HepG2 (cell line): Measurements from ENCODE around the gene ARFGAP2. TPM values are rescaled to one million over a fixed set of nuclear protein-coding genes. Genes with fewer than 3 reads are reported as not detected.

Experiments
- MAF1 ChIP-seq: sonication (generic); formaldehyde crosslinking; IDR thresholded peaks from 2 replicates; pipeline ENCODE4 v1.5.0; 2020; ENCODE audit warnings: missing genetic modification reagents, borderline replicate concordance
- POGZ ChIP-seq: sonication (generic); formaldehyde crosslinking; IDR thresholded peaks from 2 replicates; pipeline ENCODE4 v1.4.0; 2020; ENCODE audit warnings: mild to moderate bottlenecking, missing genetic modification reagents
- PREB ChIP-seq: sonication (generic); formaldehyde crosslinking; IDR thresholded peaks from 2 replicates; pipeline ENCODE4 v1.4.0; 2020; ENCODE audit warnings: missing genetic modification reagents
- RARA ChIP-seq: IDR thresholded peaks from 2 replicates; pipeline ENCODE4 v1.6.1; 2016; ENCODE audit warnings: missing genetic modification reagents, missing compliant biosample characterization
- RNF219 ChIP-seq: sonication (generic); formaldehyde crosslinking; IDR thresholded peaks from 2 replicates; pipeline ENCODE4 v1.5.0; 2020; ENCODE audit warnings: mild to moderate bottlenecking, missing genetic modification reagents
- SIN3A ChIP-seq: IDR thresholded peaks from 2 replicates; pipeline ENCODE4 v1.6.1; 2011; ENCODE audit warnings: low read depth, mild to moderate bottlenecking, control low read depth, low read length, borderline replicate concordance
- SNAPC2 ChIP-seq: sonication (generic); formaldehyde crosslinking; IDR thresholded peaks from 2 replicates; pipeline ENCODE4 v1.8.1; 2022; ENCODE audit warnings: mild to moderate bottlenecking, missing genetic modification reagents
- STAT5B ChIP-seq: sonication (generic); formaldehyde crosslinking; IDR thresholded peaks from 2 replicates; pipeline ENCODE4 v1.4.0; 2020; ENCODE audit warnings: missing genetic modification reagents
- TFE3 ChIP-seq: IDR thresholded peaks from 2 replicates; pipeline ENCODE4 v1.6.1; 2016
- ZBTB21 ChIP-seq: sonication (generic); formaldehyde crosslinking; IDR thresholded peaks from 2 replicates; pipeline ENCODE4 v1.4.0; 2020; ENCODE audit warnings: missing genetic modification reagents
- ZFP62 ChIP-seq: sonication (generic); formaldehyde crosslinking; IDR thresholded peaks from 2 replicates; pipeline ENCODE4 v1.4.0; 2020; ENCODE audit warnings: missing genetic modification reagents
- ZNF124 ChIP-seq: sonication (generic); formaldehyde crosslinking; IDR thresholded peaks from 2 replicates; pipeline ENCODE4 v1.4.0; 2020; ENCODE audit warnings: missing genetic modification reagents
- ZNF782 ChIP-seq: sonication (generic); formaldehyde crosslinking; IDR thresholded peaks from 2 replicates; pipeline ENCODE4 v1.4.0; 2020; ENCODE audit warnings: missing genetic modification reagents, mild to moderate bottlenecking, borderline replicate concordance
- polyA plus RNA-seq, 8 experiments: library from polyadenylated mRNA; depleted of rRNA in 3 of 8; stranded (reverse) in 7 of 8; unstranded in 1 of 8; fragments of >200 nt; fragmentation: Illumina TruSeq in 4 of 8; extraction: Trizol in 4 of 8; gene quantifications; 2 replicates each; pipeline versions ENCODE4 v1.2.1 to v1.2.3, GENCODE V29; 2011 to 2016; ENCODE audit warnings: low read depth in 4 of 8, missing spikeins in 1 of 8, mixed read lengths in 1 of 8; ENCODE audit not compliant: insufficient read depth in 1 of 8
- total RNA-seq, 5 experiments: library from RNA; depleted of rRNA; stranded (reverse); fragments of >200 nt; fragmentation: Illumina TruSeq; extraction: Trizol; gene quantifications; 2 replicates each; pipeline ENCODE4 v1.2.3, GENCODE V29; 2016; ENCODE audit warnings: low read depth in 1 of 5
- TF ChIP-seq, protein P1 (sequence below), 2 experiments: fragments of 450-650 bp in 1 of 2; sonication (generic) in 1 of 2; formaldehyde crosslinking; IDR thresholded peaks; 2 replicates each; pipeline versions ENCODE4 v1.5.0 to v1.8.0; 2020 to 2022; ENCODE audit warnings: mild to moderate bottlenecking in 1 of 2, missing genetic modification reagents in 1 of 2
- TF ChIP-seq, protein P2 (sequence below): sonication (generic); formaldehyde crosslinking; IDR thresholded peaks from 2 replicates; pipeline ENCODE4 v1.5.1; 2020; ENCODE audit warnings: missing genetic modification reagents, mild to moderate bottlenecking, borderline replicate concordance

ARFGAP2 gene
- total and polyA plus RNA-seq, 2 of the 13 experiments (the other 11 are each of a cell fraction or from before 2014, with no cell fraction given) = 32.3 to 75.3 TPM

GRCh38 chr11:47189100-47189834 is 12.6 kb upstream of the ARFGAP2 start (continued):
- TF ChIP-seq, protein P1, sequence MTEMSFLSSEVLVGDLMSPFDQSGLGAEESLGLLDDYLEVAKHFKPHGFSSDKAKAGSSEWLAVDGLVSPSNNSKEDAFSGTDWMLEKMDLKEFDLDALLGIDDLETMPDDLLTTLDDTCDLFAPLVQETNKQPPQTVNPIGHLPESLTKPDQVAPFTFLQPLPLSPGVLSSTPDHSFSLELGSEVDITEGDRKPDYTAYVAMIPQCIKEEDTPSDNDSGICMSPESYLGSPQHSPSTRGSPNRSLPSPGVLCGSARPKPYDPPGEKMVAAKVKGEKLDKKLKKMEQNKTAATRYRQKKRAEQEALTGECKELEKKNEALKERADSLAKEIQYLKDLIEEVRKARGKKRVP (CRISPR knock-in tag; IDR thresholded peaks at IDR 0.05) = peak in 1 of 2 experiments; percentile 95; a peak in 2 of 4 replicates
- TF ChIP-seq POGZ (CRISPR knock-in tag) (peak; percentile 61; the same call in 1 of the 2 replicates), ZBTB21 (peak; percentile 56; the same call in 1 of the 2 replicates), SIN3A (peak; percentile 58; the same call in 1 of the 2 replicates), PREB (CRISPR knock-in tag) (no peak), MAF1 (CRISPR knock-in tag) (no peak), ZFP62 (no peak), STAT5B (CRISPR knock-in tag) (no peak), RNF219 (0 out of 2 replicates have a peak, but pooled peaks have one; percentile 18), RARA (peak; percentile 93), ZNF124 (CRISPR knock-in tag) (peak; percentile 26; the same call in 1 of the 2 replicates), SNAPC2 (CRISPR knock-in tag) (0 out of 2 replicates have a peak, but pooled peaks have one; percentile 20), ZNF782 (CRISPR knock-in tag) (no peak), TFE3 (CRISPR knock-in tag) (peak; percentile 85)
- TF ChIP-seq, protein P2, sequence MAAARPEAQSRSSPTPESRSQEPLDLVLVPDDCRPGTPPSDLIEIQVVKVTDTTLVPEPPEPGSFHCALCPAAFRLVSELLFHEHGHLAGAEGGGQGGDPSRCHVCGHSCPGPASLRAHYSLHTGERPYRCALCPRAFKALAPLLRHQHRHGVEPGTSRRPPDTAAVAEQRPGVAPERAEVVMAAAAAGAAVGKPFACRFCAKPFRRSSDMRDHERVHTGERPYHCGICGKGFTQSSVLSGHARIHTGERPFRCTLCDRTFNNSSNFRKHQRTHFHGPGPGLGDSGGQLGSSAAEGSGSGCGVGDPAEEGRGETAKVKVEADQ = peak; percentile 25; the same call in 1 of the 2 replicates
